ENCODE results near the gene MTTP. TPM values are rescaled to one million over a fixed set of nuclear protein-coding genes. Genes with fewer than 3 reads are reported as not detected.

The MTTP gene
- total RNA-seq, 1 donor from 2014 or later, result not detected

DNA sequence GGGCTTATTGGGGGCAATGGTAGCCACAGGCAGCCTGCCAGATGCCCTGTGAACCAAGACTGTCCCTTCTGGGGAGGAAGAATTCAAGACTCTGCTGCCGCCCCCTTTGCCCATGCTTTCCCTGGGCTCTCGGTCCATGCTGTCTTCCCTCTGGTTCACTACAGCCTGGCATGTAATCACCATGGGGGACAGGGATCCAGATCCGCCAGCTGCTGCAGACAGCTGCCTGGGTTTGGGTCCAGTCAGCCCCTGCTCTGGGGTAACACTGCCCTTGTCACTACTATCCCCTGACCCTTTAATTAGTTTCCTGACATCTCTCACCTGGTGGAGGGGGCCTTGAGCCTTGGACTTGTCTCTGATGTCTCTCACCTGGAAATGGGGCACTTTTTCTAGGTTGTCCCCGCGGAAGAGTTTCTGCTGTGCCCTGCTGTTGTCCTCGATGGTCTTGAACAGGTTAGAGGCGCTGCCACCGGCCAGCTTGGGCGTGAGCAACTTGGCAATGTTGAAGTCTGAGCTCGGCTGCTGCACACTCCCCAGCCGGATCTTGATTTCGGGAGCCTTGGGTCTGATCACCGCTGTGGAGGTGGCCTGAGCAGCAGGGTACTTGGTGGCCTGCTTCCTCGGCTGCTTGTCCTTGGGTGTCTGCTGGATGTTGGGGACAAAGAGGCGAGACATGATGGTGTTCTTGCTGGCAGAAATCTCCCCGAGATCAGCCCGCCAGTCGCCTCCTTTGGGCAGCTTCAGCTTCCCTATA, 76.6 kb downstream of the MTTP start:
- Mint-ChIP-seq H3K9me3 (ENCODE audit: low read depth) (no peaks in the 10 kb centered on the region), H3K36me3 (ENCODE audit: low read depth) (no peaks in the 10 kb centered on the region), H3K4me3 (ENCODE audit: unreplicated experiment) (no peak overlapping the region), H3K27ac (ENCODE audit: unreplicated experiment) (no peak overlapping the region), H3K27me3 (ENCODE audit: low read depth) (peaks cover 25% of the 10 kb centered on the region), H3K4me1 (ENCODE audit: low read depth) (peaks cover 18% of the 10 kb centered on the region)
- TF ChIP-seq, protein P1, sequence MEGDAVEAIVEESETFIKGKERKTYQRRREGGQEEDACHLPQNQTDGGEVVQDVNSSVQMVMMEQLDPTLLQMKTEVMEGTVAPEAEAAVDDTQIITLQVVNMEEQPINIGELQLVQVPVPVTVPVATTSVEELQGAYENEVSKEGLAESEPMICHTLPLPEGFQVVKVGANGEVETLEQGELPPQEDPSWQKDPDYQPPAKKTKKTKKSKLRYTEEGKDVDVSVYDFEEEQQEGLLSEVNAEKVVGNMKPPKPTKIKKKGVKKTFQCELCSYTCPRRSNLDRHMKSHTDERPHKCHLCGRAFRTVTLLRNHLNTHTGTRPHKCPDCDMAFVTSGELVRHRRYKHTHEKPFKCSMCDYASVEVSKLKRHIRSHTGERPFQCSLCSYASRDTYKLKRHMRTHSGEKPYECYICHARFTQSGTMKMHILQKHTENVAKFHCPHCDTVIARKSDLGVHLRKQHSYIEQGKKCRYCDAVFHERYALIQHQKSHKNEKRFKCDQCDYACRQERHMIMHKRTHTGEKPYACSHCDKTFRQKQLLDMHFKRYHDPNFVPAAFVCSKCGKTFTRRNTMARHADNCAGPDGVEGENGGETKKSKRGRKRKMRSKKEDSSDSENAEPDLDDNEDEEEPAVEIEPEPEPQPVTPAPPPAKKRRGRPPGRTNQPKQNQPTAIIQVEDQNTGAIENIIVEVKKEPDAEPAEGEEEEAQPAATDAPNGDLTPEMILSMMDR (IDR thresholded peaks at IDR 0.05), result no peak
- DNase-seq (ENCODE audit: low spot score), result no peak

DNA sequence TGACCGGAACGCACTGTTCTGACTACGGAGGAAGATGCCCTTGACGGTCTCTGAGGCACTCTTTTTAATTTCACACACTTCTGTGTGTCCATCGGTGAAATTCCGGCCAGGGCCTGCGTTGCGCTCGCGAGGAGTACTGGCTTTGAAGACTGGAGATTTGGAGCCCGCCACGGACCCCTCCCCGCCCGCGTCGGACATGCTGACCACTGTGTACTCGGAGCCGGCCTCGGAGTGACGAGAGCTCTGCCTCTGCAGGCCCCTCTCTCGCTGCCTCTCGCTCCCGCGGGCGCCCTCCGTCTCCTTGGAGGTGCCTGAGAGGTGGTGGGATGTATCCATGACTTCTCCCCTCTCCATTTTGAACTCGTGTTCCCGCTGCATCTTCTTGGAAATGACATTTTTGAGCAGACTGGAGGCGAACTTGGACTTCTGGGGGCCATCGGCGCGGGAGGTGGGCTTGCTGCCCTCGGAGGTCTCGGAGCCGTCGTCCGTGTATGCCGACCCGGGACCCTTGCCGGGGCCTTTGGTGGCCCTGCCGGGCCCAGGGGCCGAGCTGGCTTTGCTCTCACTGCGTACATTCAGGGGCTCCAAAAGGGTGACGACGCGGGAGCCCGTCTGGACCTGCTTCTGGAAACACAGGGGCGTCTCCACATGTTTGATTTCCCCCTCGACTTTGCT, 77.3 kb downstream of the MTTP start:
- Mint-ChIP-seq H3K27me3 (ENCODE audit: low read depth) (peaks cover 21% of the 10 kb centered on the region), H3K27ac (ENCODE audit: unreplicated experiment) (no peak overlapping the region), H3K4me1 (ENCODE audit: low read depth) (peaks cover 18% of the 10 kb centered on the region), H3K9me3 (ENCODE audit: low read depth) (no peaks in the 10 kb centered on the region), H3K36me3 (ENCODE audit: low read depth) (no peaks in the 10 kb centered on the region), H3K4me3 (ENCODE audit: unreplicated experiment) (no peak overlapping the region)
- DNase-seq (ENCODE audit: low spot score), result peak; percentile 90
- TF ChIP-seq, protein P1 (IDR thresholded peaks at IDR 0.05), result no peak

DNA sequence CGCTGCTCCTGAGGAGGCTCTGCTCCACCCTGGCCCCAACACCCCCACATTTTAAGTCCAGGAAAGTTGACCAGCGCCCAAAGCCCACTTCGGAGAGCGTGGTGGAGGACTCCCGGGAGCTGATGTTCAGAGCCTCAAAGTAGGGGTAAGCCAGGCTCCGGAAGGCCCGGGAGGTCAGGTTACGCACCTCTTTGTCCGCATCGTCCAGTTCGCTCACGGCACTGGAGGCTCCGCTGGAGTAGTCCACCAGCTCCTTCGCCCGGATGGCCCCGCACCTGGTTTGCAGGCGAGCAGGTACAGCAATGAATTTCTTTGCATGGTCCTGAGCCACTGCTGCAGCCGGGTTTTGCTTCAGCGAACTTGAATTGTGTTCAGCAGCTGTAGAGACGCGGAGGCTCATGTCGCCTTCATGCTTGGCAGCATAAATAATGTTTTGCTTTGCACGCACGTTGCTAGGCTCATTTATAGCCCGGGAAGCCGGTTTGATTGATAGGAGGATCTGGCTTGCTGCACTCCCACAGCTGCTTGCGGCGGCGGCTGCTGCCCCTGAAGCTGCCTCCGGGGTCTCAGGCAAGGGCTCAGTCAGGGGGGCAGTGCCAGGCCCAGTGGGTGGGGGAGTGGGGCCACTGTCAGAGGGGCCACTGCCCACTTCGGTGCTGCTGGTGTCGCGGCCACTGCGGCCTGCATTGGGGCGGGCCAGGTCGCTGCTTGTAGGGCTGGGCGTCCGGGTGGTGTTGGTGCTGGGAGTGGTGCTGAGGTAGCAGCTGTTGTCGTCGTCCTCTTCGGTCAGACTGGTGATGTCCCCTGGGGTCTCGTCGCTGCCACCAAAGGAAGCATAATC, 78.2 kb downstream of the MTTP start:
- Mint-ChIP-seq H3K4me3 (ENCODE audit: unreplicated experiment) (no peak overlapping the region), H3K9me3 (ENCODE audit: low read depth) (no peaks in the 10 kb centered on the region), H3K36me3 (ENCODE audit: low read depth) (no peaks in the 10 kb centered on the region), H3K4me1 (ENCODE audit: low read depth) (peaks cover 18% of the 10 kb centered on the region), H3K27ac (ENCODE audit: unreplicated experiment) (no peak overlapping the region), H3K27me3 (ENCODE audit: low read depth) (peaks cover 17% of the 10 kb centered on the region)
- TF ChIP-seq, protein P1 (IDR thresholded peaks at IDR 0.05), result no peak
- DNase-seq (ENCODE audit: low spot score), result peak; percentile 88

DNA sequence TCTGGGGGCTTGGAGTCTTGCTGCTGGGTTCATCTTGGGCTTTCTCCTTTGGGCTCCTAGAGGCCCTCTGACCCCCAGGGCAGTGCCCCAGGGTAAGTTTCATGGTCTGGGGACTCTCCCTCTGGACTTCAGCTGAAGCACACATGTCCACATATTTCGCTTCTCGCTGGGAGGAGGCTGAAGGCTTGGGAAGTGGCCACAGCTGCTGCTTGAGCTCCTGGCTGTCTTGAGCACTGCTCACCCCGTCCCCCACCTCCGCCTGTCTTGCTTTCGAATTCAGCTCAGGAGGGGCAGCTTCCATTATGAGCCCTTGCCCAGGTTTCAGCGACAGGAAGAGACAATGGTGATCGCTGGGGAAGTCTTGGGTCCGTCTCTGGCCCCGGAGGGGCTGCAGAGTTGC, 79.3 kb downstream of the MTTP start:
- H3K4me3 Mint-ChIP-seq (ENCODE audit: unreplicated experiment), result no peak overlapping the region
- no peaks in the 10 kb centered on the region for H3K9me3 Mint-ChIP-seq (ENCODE audit: low read depth)
- no peaks in the 10 kb centered on the region for H3K36me3 Mint-ChIP-seq (ENCODE audit: low read depth)
- no peak for DNase-seq (ENCODE audit: low spot score)
- TF ChIP-seq, protein P1 (IDR thresholded peaks at IDR 0.05), result no peak
- H3K4me1 Mint-ChIP-seq (ENCODE audit: low read depth), result peaks cover 18% of the 10 kb centered on the region
- peaks cover 12% of the 10 kb centered on the region for H3K27me3 Mint-ChIP-seq (ENCODE audit: low read depth)
- no peak overlapping the region for H3K27ac Mint-ChIP-seq (ENCODE audit: unreplicated experiment)

DNA sequence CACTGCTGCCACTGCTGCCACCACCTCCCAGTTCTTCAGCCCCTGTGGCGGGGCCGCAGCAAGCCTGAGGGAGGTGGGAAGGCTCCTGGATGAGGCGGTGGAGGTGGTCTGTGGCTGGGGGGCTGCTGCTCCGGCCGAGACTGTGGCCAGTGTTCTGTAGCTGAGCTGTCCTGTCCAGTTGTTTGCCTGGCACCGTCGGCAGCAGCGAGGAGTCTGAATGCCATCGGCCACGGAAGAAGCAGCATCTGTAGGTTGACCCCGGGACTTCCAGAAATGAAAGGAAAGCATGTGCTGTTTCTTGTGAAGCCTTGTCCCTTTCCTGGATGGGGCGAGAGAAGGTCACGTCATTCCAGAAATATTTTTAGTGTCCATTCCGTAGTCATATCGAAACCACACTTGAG, 79.7 kb downstream of the MTTP start:
- Mint-ChIP-seq H3K27ac (ENCODE audit: unreplicated experiment) (no peak overlapping the region), H3K4me1 (ENCODE audit: low read depth) (peaks cover 18% of the 10 kb centered on the region), H3K36me3 (ENCODE audit: low read depth) (no peaks in the 10 kb centered on the region), H3K27me3 (ENCODE audit: low read depth) (peaks cover 9% of the 10 kb centered on the region), H3K4me3 (ENCODE audit: unreplicated experiment) (peak overlapping the region; percentile 22), H3K9me3 (ENCODE audit: low read depth) (no peaks in the 10 kb centered on the region)
- TF ChIP-seq, protein P1 (IDR thresholded peaks at IDR 0.05), result no peak
- DNase-seq (ENCODE audit: low spot score), result no peak
